Mesangial cell (primary cell): Measurements from ENCODE around the gene ZNF268. TPM values are rescaled to one million over a fixed set of nuclear protein-coding genes. Genes with fewer than 3 reads are reported as not detected.

Source experiments
- total RNA-seq: library from RNA; depleted of rRNA; stranded (reverse); fragments of >200 nt; gene quantifications from 2 replicates; pipeline ENCODE4 v1.2.3, GENCODE V29; 2015

Gene ZNF268
- 5.7 and 16.4 TPM in 2 replicates for total RNA-seq

DNA sequence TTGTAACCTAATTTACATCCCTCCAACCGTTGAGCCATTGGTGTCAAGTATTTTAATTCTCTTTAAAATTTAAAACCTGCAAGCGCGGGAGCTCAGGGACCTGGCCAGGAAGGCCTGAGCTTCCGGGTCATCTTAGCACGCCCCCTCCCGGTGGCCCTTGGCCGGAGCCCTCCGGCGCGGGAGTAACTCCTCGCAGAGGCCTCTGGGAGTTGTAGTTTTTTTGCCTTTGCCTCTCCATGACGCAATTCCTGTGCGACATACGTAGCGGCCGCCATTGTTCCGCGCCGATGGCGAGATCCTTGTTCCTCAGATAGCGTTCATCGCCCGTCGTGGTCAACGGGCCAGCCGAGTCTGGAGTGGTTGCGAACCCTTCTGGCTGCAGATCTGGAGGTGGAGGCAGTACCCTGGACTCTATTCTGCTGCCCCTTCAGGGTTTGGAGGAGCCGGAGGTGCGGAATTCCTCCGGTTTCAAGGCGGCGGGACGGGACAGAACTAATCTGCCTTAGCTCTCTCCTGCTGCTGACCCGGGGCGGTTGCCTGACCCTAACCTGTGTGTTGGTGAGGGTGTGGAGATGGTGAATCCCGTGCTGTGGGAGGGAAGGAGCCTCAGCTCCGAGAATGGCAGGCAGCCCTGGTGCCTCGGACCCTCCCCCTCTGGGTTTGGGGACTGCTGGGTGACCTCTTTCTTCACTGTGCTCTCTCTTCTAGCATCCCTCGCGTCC lies at the start of gene ZNF268:
ZNF268 (plus strand) TSS at position 258 of the 722 bp plus-strand sequence. CDS start 503 bp downstream, outside the sequence.

GRCh38 chr12:133235401-133236112 lies 54.3 kb downstream of the ZNF268 start, which contains the start of gene ANHX:
ANHX (minus strand) TSS chr12:133235877; CDS start chr12:133234356, 1,521 bp downstream.

Other genes with a start within 250 kb of the ZNF268 start
- 3.7 and 5.1 TPM in 2 replicates for gene ZNF605, start 225.2 kb upstream of the ZNF268 start, total RNA-seq
- gene ZNF26, start 195.1 kb upstream of the ZNF268 start, total RNA-seq: 4.1 and 4.9 TPM in 2 replicates
- gene ZNF84, start 144.0 kb upstream of the ZNF268 start, total RNA-seq: 6.0 and 15.6 TPM in 2 replicates
- 6.5 and 11.9 TPM in 2 replicates for gene ZNF140, start 100.6 kb upstream of the ZNF268 start, total RNA-seq
- 0.33 and 0.63 TPM in 2 replicates for gene ZNF891, start 51.2 kb upstream of the ZNF268 start, total RNA-seq
- gene ZNF10, start 50.9 kb upstream of the ZNF268 start, total RNA-seq: 2.8 and 7.9 TPM in 2 replicates
- not detected in 2 replicates for gene ANHX, start 54.4 kb downstream of the ZNF268 start, total RNA-seq